ENCODE results near the gene VWC2L. TPM values are rescaled to one million over a fixed set of nuclear protein-coding genes. Genes with fewer than 3 reads are reported as not detected.

Gene VWC2L
- total RNA-seq, 1 experiment from 2014 or later: not detected

- TF ChIP-seq EZH2 (IDR thresholded peaks at IDR 0.05; ENCODE audit: low read depth) (no peak), CTCF (conservative IDR thresholded peaks at IDR 0.05) (no peak)
- H3K4me1 ChIP-seq (replicated peaks; ENCODE audit: insufficient read depth): no peaks in the 10 kb centered on the region
- H3K4me3 ChIP-seq: no peak overlapping the region
- H3K4me2 ChIP-seq: no peak overlapping the region
- H3K36me3 ChIP-seq (ENCODE audit: low read depth): no peaks in the 10 kb centered on the region
- no peaks in the 10 kb centered on the region for H3K27me3 ChIP-seq (ENCODE audit: insufficient read depth, low read depth)
- H3K27ac ChIP-seq: no peak overlapping the region
- BruUV-seq (replicated peaks): no TSS peak
- CTCF ChIA-PET: no interaction called here
- POLR2A ChIA-PET (ENCODE audit: unreplicated experiment): no interaction called here
- H2AFZ ChIP-seq: no peak overlapping the region
- no peak for DNase-seq
- no peaks in the 10 kb centered on the region for H3K79me2 ChIP-seq (ENCODE audit: low read depth)
- H3K9me3 ChIP-seq (ENCODE audit: insufficient read depth, low read depth): no peaks in the 10 kb centered on the region
- no peaks in the 10 kb centered on the region for H4K20me1 ChIP-seq (ENCODE audit: insufficient read depth)
- H3F3A ChIP-seq (ENCODE audit: insufficient read depth, low read depth): no peaks in the 10 kb centered on the region
- intact Hi-C loops (cut with micrococcal nuclease; ENCODE audit: unreplicated experiment): no loop called here
- H3K9me2 ChIP-seq (ENCODE audit: insufficient read depth): 0 out of 2 replicates have a peak, but pooled peaks cover 5% of the 10 kb centered on the region
These were observed 191.2 kb downstream of the VWC2L start for GRCh38 chr2:214601852-214602633.

- Histone ChIP-seq H3K4me2 (no peak overlapping the region), H4K20me1 (ENCODE audit: insufficient read depth) (no peaks in the 10 kb centered on the region), H3K36me3 (ENCODE audit: low read depth) (no peaks in the 10 kb centered on the region), H3K4me3 (no peak overlapping the region), H3K27me3 (ENCODE audit: insufficient read depth, low read depth) (no peaks in the 10 kb centered on the region), H3K9me3 (ENCODE audit: insufficient read depth, low read depth) (no peaks in the 10 kb centered on the region), H3K9me2 (ENCODE audit: insufficient read depth) (no peaks in the 10 kb centered on the region), H3K79me2 (ENCODE audit: low read depth) (no peaks in the 10 kb centered on the region), H3K4me1 (replicated peaks; ENCODE audit: insufficient read depth) (no peaks in the 10 kb centered on the region), H2AFZ (no peak overlapping the region), H3K27ac (no peak overlapping the region), H3F3A (ENCODE audit: insufficient read depth, low read depth) (no peaks in the 10 kb centered on the region)
- DNase-seq: no peak
- CTCF ChIA-PET: no interaction called here
- no peak for TF ChIP-seq EZH2 (IDR thresholded peaks at IDR 0.05; ENCODE audit: low read depth)
- TF ChIP-seq CTCF (conservative IDR thresholded peaks at IDR 0.05): no peak
- no TSS peak for BruUV-seq (replicated peaks)
- intact Hi-C loops (cut with micrococcal nuclease; ENCODE audit: unreplicated experiment): no loop called here
- POLR2A ChIA-PET (ENCODE audit: unreplicated experiment): no interaction called here
These were observed 194.0 kb downstream of the VWC2L start for GRCh38 chr2:214604861-214605260.

- Histone ChIP-seq H3K9me3 (ENCODE audit: insufficient read depth, low read depth) (no peaks in the 10 kb centered on the region), H4K20me1 (ENCODE audit: insufficient read depth) (no peaks in the 10 kb centered on the region), H3K4me3 (no peak overlapping the region), H3K36me3 (ENCODE audit: low read depth) (no peaks in the 10 kb centered on the region), H3K27me3 (ENCODE audit: insufficient read depth, low read depth) (no peaks in the 10 kb centered on the region), H2AFZ (no peak overlapping the region), H3K4me2 (no peak overlapping the region), H3K4me1 (replicated peaks; ENCODE audit: insufficient read depth) (no peaks in the 10 kb centered on the region), H3K27ac (no peak overlapping the region), H3K79me2 (ENCODE audit: low read depth) (no peaks in the 10 kb centered on the region), H3K9me2 (ENCODE audit: insufficient read depth) (no peaks in the 10 kb centered on the region), H3F3A (ENCODE audit: insufficient read depth, low read depth) (no peaks in the 10 kb centered on the region)
- POLR2A ChIA-PET (ENCODE audit: unreplicated experiment): no interaction called here
- intact Hi-C loops (cut with micrococcal nuclease; ENCODE audit: unreplicated experiment): no loop called here
- CTCF ChIA-PET: no interaction called here
- no peak for DNase-seq
- BruUV-seq (replicated peaks): no TSS peak
- no peak for TF ChIP-seq EZH2 (IDR thresholded peaks at IDR 0.05; ENCODE audit: low read depth)
- TF ChIP-seq CTCF (conservative IDR thresholded peaks at IDR 0.05): no peak
These were observed 196.2 kb downstream of the VWC2L start for GRCh38 chr2:214607051-214607450.
